ENCODE results near the gene CAMK1D. TPM values are rescaled to one million over a fixed set of nuclear protein-coding genes. Genes with fewer than 3 reads are reported as not detected.

CAMK1D gene
- total and polyA plus RNA-seq, 2 of the 8 experiments (the other 6 are each of a cell fraction or from before 2014, with no cell fraction given): 3.5 to 10.6 TPM

GRCh38 chr10:12788277-12788676 is 438.9 kb downstream of the CAMK1D start:
- H3K4me2 ChIP-seq (ENCODE audit: insufficient read depth in 1 of 2, low read depth in 2 of 2, low read length in 2 of 2): no peak overlapping the region
- H2BK15ac ChIP-seq (ENCODE audit: low read length): peak overlapping the region; percentile 95; the same call in 1 of the 2 replicates
- H3K23me2 ChIP-seq (ENCODE audit: low read depth, low read length): no peaks in the 10 kb centered on the region; the same call in 1 of the 2 replicates
- no peak overlapping the region for H3K56ac ChIP-seq (replicated peaks; ENCODE audit: insufficient read length, low read depth, low read length)
- no peak overlapping the region for H3K18ac ChIP-seq (ENCODE audit: extremely low read depth, low read length)
- peaks cover 0 to 2% of the 10 kb centered on the region in 2 experiments; a peak in 1 of 4 replicates for H3K9me3 ChIP-seq (ENCODE audit: insufficient read depth in 2 of 2, low read depth in 1 of 2, low read length in 1 of 2)
- H3K4me1 ChIP-seq (replicated peaks in 1 of 4; ENCODE audit: control insufficient read depth in 3 of 4, insufficient read depth in 4 of 4, low read length in 3 of 4): no peaks in the 10 kb centered on the region; a peak in 1 of 7 replicates
- H4K91ac ChIP-seq (replicated peaks; ENCODE audit: insufficient read length, low read length): no peak overlapping the region
- ChIA-PET POLR2A (ENCODE audit: partially characterized antibody) (no interaction called here), CTCF (ENCODE audit: partially characterized antibody) (interaction anchor here (0.7 to 2.5 kb wide), 12 partner anchors 8 to 295 kb away, joined by 3 to 11 read pairs (median 3); no protein-coding TSS in a partner anchor)
- H3K4me3 ChIP-seq (ENCODE audit: extremely low read depth in 1 of 4, insufficient read depth in 2 of 4, low read depth in 3 of 4, low read length in 4 of 4): no peak overlapping the region
- no peak overlapping the region for H4K8ac ChIP-seq (ENCODE audit: extremely low read depth, insufficient read depth, low read length)
- H4K20me1 ChIP-seq (replicated peaks in 1 of 2; ENCODE audit: control insufficient read depth in 1 of 2, insufficient read depth in 2 of 2, low read length in 2 of 2): no peaks in the 10 kb centered on the region
- H3K4ac ChIP-seq (replicated peaks; ENCODE audit: insufficient read length, low read depth, low read length): no peak overlapping the region
- TF ChIP-seq RXRA (IDR thresholded peaks at IDR 0.05; ENCODE audit: insufficient read depth, low read depth, low read length) (no peak), KDM4A (IDR thresholded peaks at IDR 0.05; ENCODE audit: low read depth, low read length, severe bottlenecking) (no peak), CHD2 (IDR thresholded peaks at IDR 0.05; ENCODE audit: low read length) (no peak), SP2 (IDR thresholded peaks at IDR 0.05; ENCODE audit: low read length) (no peak), POLR2A (IDR thresholded peaks at IDR 0.05; ENCODE audit: control extremely low read depth in 1 of 2, low read depth in 2 of 2, low read length in 2 of 2) (no peak), BCL11A (IDR thresholded peaks at IDR 0.05; ENCODE audit: low read depth in 2 of 2, low read length in 2 of 2) (no peak)
- H3K27ac ChIP-seq (ENCODE audit: low read depth, low read length): no peak overlapping the region
- no peaks in the 10 kb centered on the region for H3K36me3 ChIP-seq (ENCODE audit: control insufficient read depth in 2 of 4, insufficient read depth in 4 of 4, low read length in 3 of 4)
- no peak overlapping the region for H2BK120ac ChIP-seq (replicated peaks; ENCODE audit: low read depth, low read length)
- H3K9ac ChIP-seq (replicated peaks in 1 of 4; ENCODE audit: extremely low read depth in 1 of 4, low read depth in 3 of 4, low read length in 3 of 4): no peak overlapping the region
- H3K27me3 ChIP-seq (replicated peaks in 1 of 4; ENCODE audit: control insufficient read depth in 3 of 4, extremely low read depth in 1 of 4, insufficient read depth in 3 of 4, low read length in 3 of 4): no peaks in the 10 kb centered on the region
- 89% methylated on average over 5 of the region's 10 CpGs; no CpG with 5 or more reads in 1 of the 2 experiments for WGBS, 2 experiments (ENCODE audit: extremely low coverage in 1 of 2, insufficient coverage in 1 of 2, insufficient read length in 1 of 2, insufficient replicate concordance in 2 of 2, low coverage in 1 of 2, low lambda C conversion rate in 2 of 2, missing lambda C conversion rate in 1 of 2)
- FAIRE-seq: no peak
- no peak overlapping the region for H2AK5ac ChIP-seq (ENCODE audit: low read depth, low read length)
- no peak overlapping the region for H3K23ac ChIP-seq (ENCODE audit: insufficient read length)
- H4K5ac ChIP-seq (ENCODE audit: insufficient read length, low read depth, low read length): no peak overlapping the region
- no peak overlapping the region for H2BK5ac ChIP-seq (ENCODE audit: low read depth, low read length)
- H3K79me2 ChIP-seq (ENCODE audit: control insufficient read depth in 1 of 2, insufficient read depth in 2 of 2, low read length in 2 of 2): no peaks in the 10 kb centered on the region
- no peak overlapping the region for H2BK12ac ChIP-seq (ENCODE audit: low read depth, low read length)
- DNase-seq (ENCODE audit: low read depth in 1 of 2, low spot score in 2 of 2): no peak
- H3K79me1 ChIP-seq (ENCODE audit: low read depth, low read length): no peaks in the 10 kb centered on the region
- H2AFZ ChIP-seq (ENCODE audit: low read length): no peak overlapping the region
- no peak overlapping the region for H2BK20ac ChIP-seq (ENCODE audit: low read length)
- no peak overlapping the region for H3K14ac ChIP-seq (ENCODE audit: insufficient read length)

All from H1 (cell line).